Fibroblast of skin of left quadriceps (primary cell): ENCODE measurements around the gene CALD1.
A peak's percentile ranks its signal among the peaks of the same experiment; 100 is the strongest.

Experiments used
- DNase-seq, 2 experiments: peaks; one replicate each; pipeline ENCODE4 v3.0.0-alpha.2; 2013; ENCODE audit warnings: low read depth in 2 of 2

The CALD1 gene

DNA sequence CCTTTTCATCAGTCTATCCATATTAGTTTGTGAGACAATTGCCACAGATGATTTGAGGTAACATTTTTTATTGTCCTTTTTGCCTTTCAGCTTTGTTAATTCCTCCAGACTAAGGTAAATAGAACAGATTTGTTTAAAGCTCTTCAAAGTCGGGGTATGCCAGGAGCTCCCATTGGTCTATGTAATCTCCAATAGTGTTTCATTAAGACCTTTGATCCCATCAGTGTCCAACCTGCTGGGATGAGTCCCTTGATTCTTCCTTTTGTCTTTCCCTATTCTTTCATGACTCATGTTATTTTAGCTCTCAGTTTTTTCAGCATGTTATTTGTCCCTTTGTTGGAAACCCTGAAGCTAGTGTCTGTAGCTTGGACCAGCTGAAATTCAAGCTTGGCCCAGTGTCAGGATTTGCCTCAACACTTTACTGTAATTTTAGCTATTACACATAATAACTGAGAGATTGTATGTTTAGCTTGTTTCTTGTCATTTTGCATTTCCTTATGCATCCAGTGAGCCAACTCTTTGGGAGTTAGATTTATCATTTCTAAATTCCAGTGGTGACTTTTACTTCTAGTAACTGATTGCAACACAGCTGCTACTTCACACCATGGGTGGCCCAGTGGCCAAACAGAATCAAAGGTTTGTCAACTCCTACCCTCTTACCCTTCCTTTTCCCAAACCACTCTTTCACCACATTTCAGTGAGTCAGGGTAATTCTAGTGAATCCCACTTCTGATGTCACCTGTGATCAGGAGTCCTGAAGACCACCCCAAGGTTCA, 222.1 kb downstream of the CALD1 start:
- peak in 1 of 2 experiments; percentile 8 for DNase-seq

DNA sequence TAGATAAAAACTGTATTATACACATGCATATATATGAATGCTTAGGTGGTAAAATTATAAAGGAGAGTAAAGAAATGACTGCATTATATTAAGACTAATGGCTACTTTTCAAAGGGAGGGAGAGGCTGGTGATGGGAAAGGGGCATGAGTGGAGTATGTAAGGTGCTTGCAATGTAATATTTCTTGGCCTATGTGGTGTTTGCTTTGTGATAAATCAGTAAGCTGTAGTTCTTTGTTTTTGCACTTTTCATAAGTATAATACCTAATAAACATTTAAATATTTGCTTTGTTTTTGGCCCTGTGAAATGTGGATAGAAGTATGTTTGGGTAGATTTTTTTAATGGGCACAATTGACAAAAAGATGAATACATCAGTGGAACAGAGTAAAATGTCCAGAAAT, 232.8 kb downstream of the CALD1 start:
- DNase-seq: no peak
